ENCODE data around the gene NPY4R2.
"Not testable (repeated sequence)": the region's sequence is repeated elsewhere in the genome, so short reads cannot be mapped to it uniquely, and the experiment has no call there.

Gene NPY4R2

GRCh38 chr10:47915849-47916548 is 2.5 kb upstream of the NPY4R2 start:
- not testable (repeated sequence) for H3K36me3 Mint-ChIP-seq (ENCODE audit: low read depth); H3K27ac Mint-ChIP-seq; H3K4me3 Mint-ChIP-seq; H3K27me3 Mint-ChIP-seq; H3K9me3 Mint-ChIP-seq; H3K4me1 Mint-ChIP-seq (ENCODE audit: low read depth)

GRCh38 chr10:47920610-47921009 is 2.1 kb downstream of the NPY4R2 start:
- not testable (repeated sequence) for H3K36me3 Mint-ChIP-seq (ENCODE audit: low read depth); H3K4me1 Mint-ChIP-seq (ENCODE audit: low read depth); H3K27me3 Mint-ChIP-seq; H3K27ac Mint-ChIP-seq; H3K9me3 Mint-ChIP-seq; H3K4me3 Mint-ChIP-seq

- H3K4me1 Mint-ChIP-seq (ENCODE audit: low read depth); H3K9me3 Mint-ChIP-seq; H3K27me3 Mint-ChIP-seq; H3K27ac Mint-ChIP-seq; H3K4me3 Mint-ChIP-seq; H3K36me3 Mint-ChIP-seq (ENCODE audit: low read depth): not testable (repeated sequence)
Observed at GRCh38 chr10:47922503-47922902, 4.0 kb downstream of the NPY4R2 start.

GRCh38 chr10:47924628-47925027 is 6.2 kb downstream of the NPY4R2 start:
- not testable (repeated sequence) for H3K4me3 Mint-ChIP-seq; H3K9me3 Mint-ChIP-seq; H3K27me3 Mint-ChIP-seq; H3K36me3 Mint-ChIP-seq (ENCODE audit: low read depth); H3K27ac Mint-ChIP-seq; H3K4me1 Mint-ChIP-seq (ENCODE audit: low read depth)

- not testable (repeated sequence) for H3K36me3 Mint-ChIP-seq (ENCODE audit: low read depth); H3K27me3 Mint-ChIP-seq; H3K4me1 Mint-ChIP-seq (ENCODE audit: low read depth); H3K27ac Mint-ChIP-seq; H3K4me3 Mint-ChIP-seq; H3K9me3 Mint-ChIP-seq
Observed at GRCh38 chr10:47927147-47927916, 8.9 kb downstream of the NPY4R2 start.

GRCh38 chr10:47928225-47928624 is 9.8 kb downstream of the NPY4R2 start:
- H3K9me3 Mint-ChIP-seq; H3K4me3 Mint-ChIP-seq; H3K36me3 Mint-ChIP-seq (ENCODE audit: low read depth); H3K27me3 Mint-ChIP-seq; H3K27ac Mint-ChIP-seq; H3K4me1 Mint-ChIP-seq (ENCODE audit: low read depth): not testable (repeated sequence)

GRCh38 chr10:47932824-47933223 is 14.4 kb downstream of the NPY4R2 start:
- H3K36me3 Mint-ChIP-seq (ENCODE audit: low read depth); H3K4me3 Mint-ChIP-seq; H3K9me3 Mint-ChIP-seq; H3K27ac Mint-ChIP-seq; H3K27me3 Mint-ChIP-seq; H3K4me1 Mint-ChIP-seq (ENCODE audit: low read depth): not testable (repeated sequence)

- H3K27ac Mint-ChIP-seq; H3K27me3 Mint-ChIP-seq; H3K9me3 Mint-ChIP-seq; H3K36me3 Mint-ChIP-seq (ENCODE audit: low read depth); H3K4me3 Mint-ChIP-seq; H3K4me1 Mint-ChIP-seq (ENCODE audit: low read depth): not testable (repeated sequence)
Observed at GRCh38 chr10:47933462-47933861, 15.0 kb downstream of the NPY4R2 start.

GRCh38 chr10:47936772-47937228 is 18.3 kb downstream of the NPY4R2 start:
- not testable (repeated sequence) for H3K9me3 Mint-ChIP-seq; H3K36me3 Mint-ChIP-seq (ENCODE audit: low read depth); H3K4me1 Mint-ChIP-seq (ENCODE audit: low read depth); H3K27me3 Mint-ChIP-seq; H3K4me3 Mint-ChIP-seq; H3K27ac Mint-ChIP-seq

GRCh38 chr10:47937634-47938033 is 19.2 kb downstream of the NPY4R2 start:
- not testable (repeated sequence) for H3K4me3 Mint-ChIP-seq; H3K27me3 Mint-ChIP-seq; H3K9me3 Mint-ChIP-seq; H3K36me3 Mint-ChIP-seq (ENCODE audit: low read depth); H3K4me1 Mint-ChIP-seq (ENCODE audit: low read depth); H3K27ac Mint-ChIP-seq

- H3K36me3 Mint-ChIP-seq (ENCODE audit: low read depth); H3K27me3 Mint-ChIP-seq; H3K4me3 Mint-ChIP-seq; H3K27ac Mint-ChIP-seq; H3K9me3 Mint-ChIP-seq; H3K4me1 Mint-ChIP-seq (ENCODE audit: low read depth): not testable (repeated sequence)
Observed at GRCh38 chr10:47940821-47941220, 22.4 kb downstream of the NPY4R2 start.

GRCh38 chr10:47941379-47941778 is 22.9 kb downstream of the NPY4R2 start:
- not testable (repeated sequence) for H3K9me3 Mint-ChIP-seq; H3K27me3 Mint-ChIP-seq; H3K4me3 Mint-ChIP-seq; H3K27ac Mint-ChIP-seq; H3K4me1 Mint-ChIP-seq (ENCODE audit: low read depth); H3K36me3 Mint-ChIP-seq (ENCODE audit: low read depth)

- H3K27ac Mint-ChIP-seq; H3K4me1 Mint-ChIP-seq (ENCODE audit: low read depth); H3K27me3 Mint-ChIP-seq; H3K9me3 Mint-ChIP-seq; H3K36me3 Mint-ChIP-seq (ENCODE audit: low read depth); H3K4me3 Mint-ChIP-seq: not testable (repeated sequence)
Observed at GRCh38 chr10:47942351-47943019, 24.0 kb downstream of the NPY4R2 start.

- not testable (repeated sequence) for H3K27ac Mint-ChIP-seq, H3K4me3 Mint-ChIP-seq
Observed at GRCh38 chr10:47943328-47943727, 24.9 kb downstream of the NPY4R2 start.

GRCh38 chr10:47947424-47947823 is 29.0 kb downstream of the NPY4R2 start:
- H3K27ac Mint-ChIP-seq; H3K4me3 Mint-ChIP-seq; H3K27me3 Mint-ChIP-seq; H3K9me3 Mint-ChIP-seq; H3K36me3 Mint-ChIP-seq (ENCODE audit: low read depth); H3K4me1 Mint-ChIP-seq (ENCODE audit: low read depth): not testable (repeated sequence)

More at GRCh38 chr10:47943328-47943727, 24.9 kb downstream of the NPY4R2 start:
- H3K36me3 Mint-ChIP-seq (ENCODE audit: low read depth); H3K27me3 Mint-ChIP-seq; H3K9me3 Mint-ChIP-seq; H3K4me1 Mint-ChIP-seq (ENCODE audit: low read depth): not testable (repeated sequence)

GRCh38 chr10:47957158-47957557 is 38.7 kb downstream of the NPY4R2 start:
- not testable (repeated sequence) for H3K9me3 Mint-ChIP-seq; H3K4me3 Mint-ChIP-seq; H3K36me3 Mint-ChIP-seq (ENCODE audit: low read depth); H3K27me3 Mint-ChIP-seq; H3K27ac Mint-ChIP-seq; H3K4me1 Mint-ChIP-seq (ENCODE audit: low read depth)
